Iris pigment epithelial cell (primary cell): ENCODE results near the gene ARHGEF10L.

Source experiments
- DNase-seq: peaks from one replicate; pipeline ENCODE4 v3.0.0-alpha.2; 2011; ENCODE audit warnings: low read depth

ARHGEF10L gene

GRCh38 chr1:17661546-17662157, 122.2 kb downstream of the ARHGEF10L start:
- peak; percentile 50 for DNase-seq

GRCh38 chr1:17662296-17662695, 122.8 kb downstream of the ARHGEF10L start:
- DNase-seq: no peak

- no peak for DNase-seq
Observed at GRCh38 chr1:17662786-17663185, 123.3 kb downstream of the ARHGEF10L start.

GRCh38 chr1:17663646-17664045, 124.1 kb downstream of the ARHGEF10L start:
- DNase-seq: no peak

GRCh38 chr1:17664322-17664721, 124.8 kb downstream of the ARHGEF10L start:
- no peak for DNase-seq

- DNase-seq: no peak
Observed at GRCh38 chr1:17665054-17665453, 125.6 kb downstream of the ARHGEF10L start.

- peak; percentile 7 for DNase-seq
Observed at GRCh38 chr1:17665950-17666720, 126.6 kb downstream of the ARHGEF10L start.

GRCh38 chr1:17667641-17668040, 128.1 kb downstream of the ARHGEF10L start:
- no peak for DNase-seq

- DNase-seq: no peak
Observed at GRCh38 chr1:17668195-17668594, 128.7 kb downstream of the ARHGEF10L start.

GRCh38 chr1:17668624-17669175, 129.2 kb downstream of the ARHGEF10L start:
- DNase-seq: no peak

GRCh38 chr1:17669305-17669704, 129.8 kb downstream of the ARHGEF10L start:
- DNase-seq: no peak

- DNase-seq: no peak
Observed at GRCh38 chr1:17669866-17670451, 130.5 kb downstream of the ARHGEF10L start.

GRCh38 chr1:17670587-17671313, 131.3 kb downstream of the ARHGEF10L start:
- DNase-seq: no peak

- DNase-seq: no peak
Observed at GRCh38 chr1:17671314-17671705, 131.8 kb downstream of the ARHGEF10L start.

- no peak for DNase-seq
Observed at GRCh38 chr1:17671741-17672140, 132.2 kb downstream of the ARHGEF10L start.

GRCh38 chr1:17672226-17672625, 132.7 kb downstream of the ARHGEF10L start:
- DNase-seq: no peak

GRCh38 chr1:17673329-17674072, 134.0 kb downstream of the ARHGEF10L start:
- DNase-seq: no peak

GRCh38 chr1:17674726-17675500, 135.4 kb downstream of the ARHGEF10L start:
- no peak for DNase-seq

- no peak for DNase-seq
Observed at GRCh38 chr1:17675744-17676143, 136.2 kb downstream of the ARHGEF10L start.

- no peak for DNase-seq
Observed at GRCh38 chr1:17676387-17677060, 137.0 kb downstream of the ARHGEF10L start.
